ENCODE data around the gene COPS8. TPM values are rescaled to one million over a fixed set of nuclear protein-coding genes. Genes with fewer than 3 reads are reported as not detected.

The COPS8 gene
- total RNA-seq, 2 donors from 2014 or later = 40.3 to 53.1 TPM

- no peaks in the 10 kb centered on the region for H3K36me3 Mint-ChIP-seq (ENCODE audit: low read depth)
- no peak for ATAC-seq (replicated peaks)
- H3K9me3 Mint-ChIP-seq = peaks cover 8% of the 10 kb centered on the region
Observed at GRCh38 chr2:237143118-237143517, 57.4 kb downstream of the COPS8 start.

GRCh38 chr2:237143676-237144440, 58.2 kb downstream of the COPS8 start:
- H3K36me3 Mint-ChIP-seq (ENCODE audit: low read depth) = no peaks in the 10 kb centered on the region
- peaks cover 10% of the 10 kb centered on the region for H3K9me3 Mint-ChIP-seq
- no peak for ATAC-seq (replicated peaks)
- H3K27ac Mint-ChIP-seq = no peak overlapping the region
- no peaks in the 10 kb centered on the region for H3K27me3 Mint-ChIP-seq
- H3K4me3 Mint-ChIP-seq = no peak overlapping the region
- H3K4me1 Mint-ChIP-seq = no peaks in the 10 kb centered on the region

More at GRCh38 chr2:237143118-237143517, 57.4 kb downstream of the COPS8 start:
- no peak overlapping the region for H3K4me3 Mint-ChIP-seq
- no peaks in the 10 kb centered on the region for H3K27me3 Mint-ChIP-seq
- no peaks in the 10 kb centered on the region for H3K4me1 Mint-ChIP-seq
- H3K27ac Mint-ChIP-seq = no peak overlapping the region

DNA sequence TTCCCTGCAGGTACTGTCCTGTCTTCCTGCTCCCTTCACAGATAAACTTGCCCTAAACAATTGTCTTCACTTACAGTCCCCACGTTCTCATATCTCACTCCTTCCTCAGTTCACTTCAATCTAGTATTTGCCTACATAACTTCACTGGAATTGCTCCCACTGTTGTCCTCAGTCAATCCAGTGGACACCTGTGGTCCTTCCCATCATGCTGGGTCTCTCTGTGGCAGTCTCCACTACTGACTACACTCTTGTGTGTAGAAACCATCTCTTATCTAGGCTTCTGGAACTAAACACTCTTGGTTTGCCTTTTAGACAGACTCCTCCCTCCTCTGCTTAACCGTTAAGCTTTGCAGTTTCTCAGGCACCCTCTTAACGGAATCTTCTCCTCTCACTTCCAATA, 58.8 kb downstream of the COPS8 start:
- Mint-ChIP-seq H3K9me3 (peaks cover 10% of the 10 kb centered on the region), H3K4me1 (peaks cover 6% of the 10 kb centered on the region), H3K27me3 (no peaks in the 10 kb centered on the region), H3K4me3 (no peak overlapping the region), H3K36me3 (ENCODE audit: low read depth) (no peaks in the 10 kb centered on the region), H3K27ac (no peak overlapping the region)
- ATAC-seq (replicated peaks) = no peak

DNA sequence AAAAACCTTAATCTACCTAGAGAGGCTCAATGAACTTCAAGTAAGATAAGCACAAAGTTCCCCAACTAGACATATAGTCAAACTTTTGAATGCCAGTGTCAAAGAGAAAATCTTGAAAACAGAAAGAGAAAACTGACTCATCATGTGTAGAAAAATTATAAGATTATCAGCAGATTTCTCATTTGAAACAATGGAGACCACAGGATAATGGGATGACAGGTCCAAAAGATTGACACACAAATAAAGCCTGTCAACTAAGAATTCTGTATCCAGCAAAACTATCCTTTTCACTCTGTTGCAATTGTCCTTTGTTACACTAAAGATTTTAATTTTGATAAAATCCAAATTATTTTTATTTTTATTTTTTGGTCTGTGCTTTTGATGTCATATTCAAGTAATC, 61.6 kb downstream of the COPS8 start:
- peaks cover 7% of the 10 kb centered on the region for H3K27me3 Mint-ChIP-seq
- H3K36me3 Mint-ChIP-seq (ENCODE audit: low read depth) = no peaks in the 10 kb centered on the region
- no peak overlapping the region for H3K27ac Mint-ChIP-seq
- no peak for ATAC-seq (replicated peaks)
- H3K4me1 Mint-ChIP-seq = peaks cover 10% of the 10 kb centered on the region
- H3K4me3 Mint-ChIP-seq = no peak overlapping the region
- H3K9me3 Mint-ChIP-seq = peaks cover 10% of the 10 kb centered on the region

GRCh38 chr2:237148624-237149023, 62.9 kb downstream of the COPS8 start:
- H3K4me1 Mint-ChIP-seq = peaks cover 10% of the 10 kb centered on the region
- no peaks in the 10 kb centered on the region for H3K36me3 Mint-ChIP-seq (ENCODE audit: low read depth)
- H3K4me3 Mint-ChIP-seq = no peak overlapping the region
- H3K27me3 Mint-ChIP-seq = peaks cover 7% of the 10 kb centered on the region
- peaks cover 10% of the 10 kb centered on the region for H3K9me3 Mint-ChIP-seq
- ATAC-seq (replicated peaks) = no peak
- no peak overlapping the region for H3K27ac Mint-ChIP-seq

- peak overlapping the region; percentile 2 for H3K4me3 Mint-ChIP-seq
- H3K27me3 Mint-ChIP-seq = peaks cover 7% of the 10 kb centered on the region
- peaks cover 10% of the 10 kb centered on the region for H3K9me3 Mint-ChIP-seq
- H3K36me3 Mint-ChIP-seq (ENCODE audit: low read depth) = no peaks in the 10 kb centered on the region
- H3K4me1 Mint-ChIP-seq = peaks cover 10% of the 10 kb centered on the region
- ATAC-seq (replicated peaks) = peak; percentile 96
- H3K27ac Mint-ChIP-seq = no peak overlapping the region
Observed at GRCh38 chr2:237149425-237149824, 63.7 kb downstream of the COPS8 start.
